NCI-H2196 (cell line): Measurements from ENCODE around the gene CEP41.
"Not testable (repeated sequence)": the region's sequence is repeated elsewhere in the genome, so short reads cannot be mapped to it uniquely, and the experiment has no call there.

Experiments used
- DNase-seq: peaks from one replicate; lab custom pipeline; 2025; ENCODE audit not compliant: unreplicated experiment; lab: John Stamatoyannopoulos, UW

CEP41 gene

GRCh38 chr7:130393841-130394411 lies 46.9 kb downstream of the CEP41 start:
- DNase-seq: no peak

- DNase-seq: no peak
Observed at GRCh38 chr7:130393101-130393561, 47.7 kb downstream of the CEP41 start.

GRCh38 chr7:130390486-130390885 lies 50.3 kb downstream of the CEP41 start:
- DNase-seq: no peak

GRCh38 chr7:130388671-130389070 lies 52.1 kb downstream of the CEP41 start:
- no peak for DNase-seq

GRCh38 chr7:130387628-130388403 lies 53.0 kb downstream of the CEP41 start:
- DNase-seq: no peak

- DNase-seq: no peak
Observed at GRCh38 chr7:130387306-130387627, 53.5 kb downstream of the CEP41 start.

GRCh38 chr7:130386876-130387275 lies 53.9 kb downstream of the CEP41 start:
- DNase-seq: no peak

- DNase-seq: no peak
Observed at GRCh38 chr7:130385600-130386066, 55.2 kb downstream of the CEP41 start.

- no peak for DNase-seq
Observed at GRCh38 chr7:130384841-130385599, 55.8 kb downstream of the CEP41 start.

GRCh38 chr7:130384371-130384801 lies 56.4 kb downstream of the CEP41 start:
- DNase-seq: no peak

- DNase-seq: no peak
Observed at GRCh38 chr7:130383187-130383980, 57.4 kb downstream of the CEP41 start.

GRCh38 chr7:130381468-130382312 lies 59.1 kb downstream of the CEP41 start:
- DNase-seq: no peak

- no peak for DNase-seq
Observed at GRCh38 chr7:130380861-130381455, 59.9 kb downstream of the CEP41 start.

GRCh38 chr7:130379921-130380860 lies 60.6 kb downstream of the CEP41 start, which contains the start of gene CPA1:
CPA1 (plus strand) TSS chr7:130380494; CDS start chr7:130380521, 27 bp downstream.
- no peak for DNase-seq

- DNase-seq: no peak
Observed at GRCh38 chr7:130379532-130379920, 61.3 kb downstream of the CEP41 start.

- DNase-seq: no peak
Observed at GRCh38 chr7:130379019-130379418, 61.8 kb downstream of the CEP41 start.

GRCh38 chr7:130377178-130377577 lies 63.6 kb downstream of the CEP41 start:
- no peak for DNase-seq

GRCh38 chr7:130376461-130376860 lies 64.4 kb downstream of the CEP41 start:
- not testable (repeated sequence) for DNase-seq

GRCh38 chr7:130374507-130374906 lies 66.3 kb downstream of the CEP41 start:
- DNase-seq: no peak
